K562 (cell line): ENCODE data around the gene CCDC200. TPM values are rescaled to one million over a fixed set of nuclear protein-coding genes. Genes with fewer than 3 reads are reported as not detected.
A peak's percentile ranks its signal among the peaks of the same experiment; 100 is the strongest.

Source experiments
- ARID3B ChIP-seq: fragments of 250-450 bp; sonication (Bioruptor Pico); IDR thresholded peaks from 2 replicates; pipeline ENCODE4 v1.4.0; 2020; ENCODE audit warnings: borderline replicate concordance
- ESRRA ChIP-seq: fragments of 450-650 bp; IDR thresholded peaks from 2 replicates; pipeline ENCODE4 v1.6.1; 2014; ENCODE audit warnings: low read depth, mild to moderate bottlenecking, moderate library complexity, borderline replicate concordance
- GABPB2 ChIP-seq: fragments of 250-450 bp; sonication (Bioruptor Pico); conservative IDR thresholded peaks from 2 replicates; pipeline ENCODE4 v1.5.1; 2021; ENCODE audit warnings: mild to moderate bottlenecking
- HDAC3 ChIP-seq: fragments of 450-650 bp; IDR thresholded peaks from 2 replicates; pipeline ENCODE4 v1.6.1; 2018; ENCODE audit warnings: borderline replicate concordance, mild to moderate bottlenecking, moderate library complexity; ENCODE audit not compliant: partially characterized antibody
- HMGN3 ChIP-seq: IDR thresholded peaks from 2 replicates; pipeline ENCODE4 v1.6.1; 2011; ENCODE audit warnings: borderline replicate concordance, low read depth, mild to moderate bottlenecking, mixed read lengths, low read length; ENCODE audit not compliant: insufficient read length; ENCODE audit errors: extremely low read depth
- KAT8 ChIP-seq: fragments of 450-650 bp; IDR thresholded peaks from 2 replicates; pipeline ENCODE4 v1.6.1; 2016; ENCODE audit warnings: low read depth, mild to moderate bottlenecking
- L3MBTL2 ChIP-seq: fragments of 450-650 bp; IDR thresholded peaks from 2 replicates; pipeline ENCODE4 v1.6.1; 2016; ENCODE audit warnings: mild to moderate bottlenecking, moderate library complexity
- MEF2A ChIP-seq: IDR thresholded peaks from 2 replicates; pipeline ENCODE4 v1.6.1; 2011; ENCODE audit warnings: low read depth, mild to moderate bottlenecking, low read length, moderate library complexity; ENCODE audit not compliant: control insufficient read depth
- MITF ChIP-seq: IDR thresholded peaks from 2 replicates; pipeline ENCODE4 v1.6.1; 2014; ENCODE audit warnings: antibody characterized with exemption
- NRF1 ChIP-seq, 2 experiments: fragments of 450-650 bp; IDR thresholded peaks in 1 of 2; conservative IDR thresholded peaks in 1 of 2; 2 replicates each; pipeline ENCODE4 v1.6.1; 2014; ENCODE audit warnings: mild to moderate bottlenecking in 2 of 2
- OTX1 ChIP-seq: fragments of 450-650 bp; formaldehyde crosslinking; IDR thresholded peaks from 2 replicates; pipeline ENCODE4 v1.4.0; 2022; ENCODE audit warnings: mild to moderate bottlenecking
- PBX2 ChIP-seq, 2 experiments: IDR thresholded peaks in 1 of 2; conservative IDR thresholded peaks in 1 of 2; 2 replicates each; pipeline ENCODE4 v1.6.1; 2016; ENCODE audit warnings: low read depth in 2 of 2, mild to moderate bottlenecking in 1 of 2, missing compliant biosample characterization in 1 of 2, missing genetic modification characterization in 1 of 2, moderate library complexity in 1 of 2
- POLR3A ChIP-seq: IDR thresholded peaks from 2 replicates; pipeline ENCODE4 v1.6.1; 2011; ENCODE audit warnings: borderline replicate concordance, mild to moderate bottlenecking, moderate library complexity; ENCODE audit not compliant: insufficient read length, insufficient read depth; ENCODE audit errors: extremely low read depth
- STAT6 ChIP-seq: sonication (generic); formaldehyde crosslinking; IDR thresholded peaks from 2 replicates; pipeline ENCODE4 v1.8.1; 2023; ENCODE audit warnings: mild to moderate bottlenecking, missing genetic modification reagents
- ZKSCAN8 ChIP-seq: fragments of 200-800 bp; sonication (Bioruptor generic); IDR thresholded peaks from 2 replicates; pipeline ENCODE4 v1.6.1; 2016; ENCODE audit warnings: missing genetic modification characterization, missing compliant biosample characterization
- ZNF354B ChIP-seq: fragments of 250-450 bp; sonication (Bioruptor Pico); IDR thresholded peaks from 2 replicates; pipeline ENCODE4 v1.4.0; 2020
- ZNF583 ChIP-seq: fragments of 250-450 bp; sonication (Bioruptor Pico); IDR thresholded peaks from 2 replicates; pipeline ENCODE4 v1.4.0; 2020
- polyA plus RNA-seq, 8 experiments: library from polyadenylated mRNA; depleted of rRNA in 4 of 8; stranded (reverse) in 5 of 8; unstranded in 3 of 8; fragments of >200 nt; fragmentation: Nextera tagmentation in 2 of 8; fragmentation: Illumina TruSeq in 1 of 8; extraction: Ambion mirVana in 2 of 8; extraction: Trizol in 1 of 8; gene quantifications; 2 replicates each; pipeline versions ENCODE4 v1.2.1 to v1.2.3, GENCODE V29; 2011 to 2014; ENCODE audit warnings: inconsistent platforms in 1 of 8, missing spikeins in 1 of 8
- total RNA-seq, 7 experiments: library from RNA; depleted of rRNA in 6 of 7; stranded (reverse); fragments of >200 nt in 6 of 7; fragmentation: Illumina TruSeq in 2 of 7; extraction: Trizol in 2 of 7; gene quantifications; 2 replicates each; pipeline versions ENCODE4 v1.2.1 to v1.2.3, GENCODE V29; 2011 to 2021; ENCODE audit warnings: low replicate concordance in 1 of 7

The CCDC200 gene
- total and polyA plus RNA-seq, 9 of the 15 experiments (the other 6 are each of a cell fraction or from before 2014, with no cell fraction given) = 0.14 TPM; not detected in 8

- TF ChIP-seq ARID3B (CRISPR knock-in tag) (no peak), ESRRA (no peak), ZNF354B (CRISPR knock-in tag) (no peak), MEF2A (no peak), HDAC3 (peak; percentile 5), KAT8 (no peak), ZKSCAN8 (peak; percentile 59; the same call in 1 of the 2 replicates), NRF1 (conservative IDR thresholded peaks at IDR 0.05 in 1 of 2, IDR thresholded peaks at IDR 0.05 in 1 of 2) (0 out of 4 replicates have a peak, but pooled peaks of 1 of the 2 experiments have one; percentile 19), HMGN3 (no peak), GABPB2 (CRISPR knock-in tag) (no peak), PBX2 (CRISPR knock-in tag; IDR thresholded peaks at IDR 0.05; ENCODE audit: low read depth) (no peak), PBX2 (tag; conservative IDR thresholded peaks at IDR 0.05; ENCODE audit: low read depth) (peak; percentile 94), OTX1 (CRISPR knock-in tag) (no peak), ZNF583 (no peak), POLR3A (no peak), L3MBTL2 (0 out of 2 replicates have a peak, but pooled peaks have one; percentile 12), STAT6 (CRISPR knock-in tag) (no peak), MITF (no peak)
Observed at GRCh38 chr17:43171586-43172487, 56.6 kb downstream of the CCDC200 start (continued).
